ENCODE results near the gene OR1F1.
"Not testable (repeated sequence)": the region's sequence is repeated elsewhere in the genome, so short reads cannot be mapped to it uniquely, and the experiment has no call there.

OR1F1 gene

DNA sequence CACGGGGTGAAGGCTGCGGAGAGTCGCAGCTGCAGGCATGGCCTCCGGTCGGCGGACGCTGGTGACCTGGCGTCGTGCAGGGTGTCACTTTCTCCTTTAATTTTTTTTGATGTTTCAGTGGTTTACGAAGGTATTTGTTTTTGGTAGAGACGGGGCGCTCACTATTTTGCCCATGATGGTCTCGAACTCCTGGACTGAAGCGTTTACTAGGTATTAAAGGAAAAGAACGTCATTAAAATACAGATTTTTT lies 36.1 kb upstream of the OR1F1 start:
- DNase-seq: no peak

DNA sequence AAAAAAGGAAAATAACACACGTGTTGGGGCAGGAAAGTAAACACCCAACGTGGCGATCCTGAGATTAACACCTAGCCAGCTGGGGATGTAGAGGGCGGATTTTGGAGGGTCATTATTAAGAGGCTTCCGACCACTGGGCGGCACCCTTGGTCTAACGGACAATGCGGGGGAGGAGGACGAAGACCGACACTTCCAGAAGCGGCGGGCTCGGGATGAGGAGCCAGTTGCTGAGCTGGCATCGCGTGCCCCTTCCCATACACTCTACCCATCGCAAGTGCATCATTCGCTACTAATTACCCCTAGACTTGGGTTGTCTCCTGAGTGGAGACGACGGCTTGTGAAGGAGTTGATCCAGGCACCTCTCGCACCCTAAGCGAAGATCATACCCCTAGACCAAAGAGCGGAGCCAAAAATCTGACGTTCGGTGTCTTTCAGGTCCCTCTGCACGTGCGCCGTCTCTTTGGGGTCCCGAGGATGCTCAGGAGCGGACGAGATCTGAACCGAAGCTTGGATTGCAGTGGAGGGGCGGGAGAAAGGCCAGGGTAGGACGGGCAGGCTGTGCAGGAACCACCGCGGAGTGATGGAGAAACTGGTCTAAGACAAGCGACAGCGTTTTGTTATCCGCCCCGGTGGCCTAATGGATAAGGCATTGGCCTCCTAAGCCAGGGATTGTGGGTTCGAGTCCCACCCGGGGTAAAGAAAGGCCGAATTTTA lies 35.6 kb upstream of the OR1F1 start:
- DNase-seq: peak; percentile 84

DNA sequence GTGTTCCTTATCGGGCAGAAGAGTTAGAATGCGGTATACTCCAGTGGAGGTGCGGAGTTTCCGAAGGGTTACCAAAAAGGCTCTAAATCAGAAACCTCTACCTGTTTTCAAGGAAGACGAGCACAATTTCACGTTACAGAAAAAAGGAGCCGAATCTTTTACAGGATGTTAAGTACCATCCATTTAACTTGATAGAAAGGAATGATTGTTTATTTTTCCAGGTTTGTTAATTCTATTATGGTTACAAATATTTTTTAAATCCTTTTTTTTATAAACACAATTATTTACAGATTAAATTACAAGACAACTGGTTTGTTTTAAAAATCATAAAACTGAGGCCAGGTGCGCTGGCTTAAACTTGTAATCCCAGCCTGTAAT lies 35.0 kb upstream of the OR1F1 start:
- no peak for DNase-seq

DNA sequence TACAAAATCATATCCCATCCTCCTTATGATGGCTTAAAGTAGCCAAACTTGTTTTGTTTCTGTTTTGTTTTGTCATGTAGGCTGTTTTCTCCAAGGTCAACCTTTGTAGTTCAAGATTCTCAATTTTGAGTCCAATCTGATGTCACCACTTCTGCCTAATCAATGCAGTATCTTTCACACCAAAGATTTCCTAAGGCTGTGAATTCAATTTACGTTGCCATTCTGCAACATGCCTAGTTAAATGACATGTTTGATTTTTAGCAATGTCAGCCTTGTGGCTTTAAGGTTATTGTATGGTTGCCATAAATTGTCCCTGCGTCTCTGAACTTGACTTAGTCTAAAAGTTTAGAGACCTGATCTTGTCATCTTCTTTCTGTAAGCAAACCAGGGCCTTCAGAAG lies 32.8 kb upstream of the OR1F1 start:
- no peak for DNase-seq

DNA sequence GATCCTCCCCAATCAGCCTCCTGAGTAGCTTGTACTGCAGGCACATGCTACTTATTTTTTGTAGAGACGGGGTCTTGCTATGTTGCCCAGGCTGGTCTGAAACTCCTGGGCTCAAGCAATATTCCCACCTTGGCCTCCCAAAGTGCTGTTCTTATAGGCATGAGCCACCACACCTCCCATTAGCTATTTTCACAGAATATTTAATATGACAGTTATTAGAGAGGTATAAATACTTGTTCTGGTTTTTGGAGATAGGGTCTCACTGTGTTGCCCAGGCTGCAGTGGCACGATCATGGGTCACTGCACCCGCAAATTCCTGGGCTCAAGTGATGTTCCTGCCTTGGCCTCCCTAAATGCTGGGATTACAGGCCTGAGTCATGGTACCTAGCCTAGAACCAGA lies 32.0 kb upstream of the OR1F1 start:
- no peak for DNase-seq

DNA sequence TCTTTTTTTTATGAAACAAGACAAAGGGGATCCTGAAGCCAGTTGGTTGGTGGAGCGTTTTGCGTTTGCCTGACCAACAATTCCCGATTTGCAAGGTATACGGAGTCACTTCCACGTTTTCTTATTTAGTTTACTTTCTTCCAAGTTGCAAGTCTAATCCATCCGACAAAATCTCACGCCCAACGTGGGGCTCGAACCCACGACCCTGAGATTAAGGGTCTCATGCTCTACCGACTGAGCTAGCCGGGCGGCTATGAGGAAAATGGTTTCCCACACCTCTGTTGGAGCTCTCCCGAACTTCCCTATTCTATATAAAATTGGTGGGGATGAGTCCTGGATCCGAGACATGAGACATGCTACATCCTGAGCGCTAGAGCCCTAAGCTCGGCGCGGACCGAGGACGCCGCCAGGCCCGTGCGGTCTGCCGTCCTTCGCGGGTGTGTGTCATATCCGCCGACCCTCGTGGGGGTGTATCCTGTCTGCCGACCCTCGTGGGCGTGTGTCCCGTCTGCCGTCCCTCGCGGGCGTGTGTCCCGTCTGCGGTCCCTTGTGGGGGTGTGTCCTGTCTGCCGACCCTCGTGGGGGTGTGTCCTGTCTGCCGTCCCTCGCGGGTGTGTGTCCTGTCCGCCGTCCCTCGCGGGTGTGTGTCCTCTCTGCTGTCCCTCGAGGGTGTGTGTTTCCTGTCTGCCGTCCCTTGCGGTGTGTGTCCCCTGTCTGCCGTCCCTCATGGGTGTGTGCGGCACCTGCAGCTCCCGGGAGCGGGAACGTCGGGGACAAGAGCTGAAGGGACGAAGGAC lies 30.6 kb upstream of the OR1F1 start:
- DNase-seq: peak; percentile 55

DNA sequence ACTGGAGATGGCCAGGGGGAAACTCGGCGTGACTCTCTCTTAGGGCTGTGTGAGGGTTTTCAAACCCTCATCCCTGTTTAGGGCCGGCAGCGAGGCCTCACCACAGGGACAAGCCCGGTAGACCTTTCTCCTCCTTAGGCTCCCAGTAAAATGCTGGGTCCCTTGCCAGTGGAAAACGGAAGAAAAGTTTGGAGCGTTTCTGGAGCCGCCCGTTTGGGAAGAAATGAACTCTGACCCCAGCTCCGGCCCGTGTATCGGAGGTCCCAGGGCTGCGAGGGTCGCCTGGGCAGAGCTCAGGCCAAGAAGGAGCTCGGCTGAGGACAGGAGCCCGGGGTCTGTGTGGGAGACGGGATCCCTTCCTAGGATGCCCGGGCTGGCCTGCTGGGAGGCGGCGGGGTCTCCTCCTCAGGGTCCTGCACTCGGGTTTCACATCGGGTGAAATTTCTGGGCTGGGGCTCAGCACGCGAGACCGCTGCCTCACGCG lies 29.9 kb upstream of the OR1F1 start:
- DNase-seq: no peak

DNA sequence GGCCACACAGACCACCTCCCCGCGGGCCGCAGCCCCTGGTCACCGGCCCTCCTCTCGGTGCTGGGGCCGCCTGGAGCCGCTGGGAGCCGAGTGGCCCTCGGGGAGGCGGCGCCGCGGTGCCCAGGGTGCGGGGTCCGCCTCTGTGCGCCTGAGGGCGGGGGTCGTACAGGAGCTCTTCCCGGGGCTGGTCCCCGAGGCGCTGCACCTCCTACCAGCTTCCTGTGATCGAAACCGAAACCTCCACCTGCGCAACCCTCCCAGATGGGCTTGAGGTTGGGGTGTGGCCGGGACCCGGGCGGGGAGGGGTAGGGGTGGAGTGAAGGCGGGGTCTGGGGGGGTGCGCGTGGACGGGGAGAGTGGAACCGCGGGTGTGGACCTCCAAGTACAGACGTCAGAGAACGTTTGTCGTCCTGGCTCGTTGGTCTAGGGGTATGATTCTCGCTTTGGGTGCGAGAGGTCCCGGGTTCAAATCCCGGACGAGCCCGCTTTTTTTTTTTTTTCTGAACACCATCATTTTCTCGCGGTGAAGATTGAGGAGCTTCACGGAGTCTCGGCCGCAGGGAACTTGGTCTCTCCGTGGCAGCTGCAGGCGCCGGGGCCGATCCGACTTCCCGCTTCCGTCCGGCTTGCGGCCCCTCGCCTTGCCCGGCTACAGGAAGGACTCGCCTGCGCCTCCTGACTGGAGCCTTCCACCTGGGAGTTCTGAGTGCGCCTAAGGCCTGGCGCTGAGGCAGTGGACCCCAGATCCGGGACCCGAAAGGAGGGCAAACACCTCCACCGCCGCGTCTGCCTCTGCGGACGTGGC lies 29.3 kb upstream of the OR1F1 start:
- DNase-seq: peak; percentile 77

DNA sequence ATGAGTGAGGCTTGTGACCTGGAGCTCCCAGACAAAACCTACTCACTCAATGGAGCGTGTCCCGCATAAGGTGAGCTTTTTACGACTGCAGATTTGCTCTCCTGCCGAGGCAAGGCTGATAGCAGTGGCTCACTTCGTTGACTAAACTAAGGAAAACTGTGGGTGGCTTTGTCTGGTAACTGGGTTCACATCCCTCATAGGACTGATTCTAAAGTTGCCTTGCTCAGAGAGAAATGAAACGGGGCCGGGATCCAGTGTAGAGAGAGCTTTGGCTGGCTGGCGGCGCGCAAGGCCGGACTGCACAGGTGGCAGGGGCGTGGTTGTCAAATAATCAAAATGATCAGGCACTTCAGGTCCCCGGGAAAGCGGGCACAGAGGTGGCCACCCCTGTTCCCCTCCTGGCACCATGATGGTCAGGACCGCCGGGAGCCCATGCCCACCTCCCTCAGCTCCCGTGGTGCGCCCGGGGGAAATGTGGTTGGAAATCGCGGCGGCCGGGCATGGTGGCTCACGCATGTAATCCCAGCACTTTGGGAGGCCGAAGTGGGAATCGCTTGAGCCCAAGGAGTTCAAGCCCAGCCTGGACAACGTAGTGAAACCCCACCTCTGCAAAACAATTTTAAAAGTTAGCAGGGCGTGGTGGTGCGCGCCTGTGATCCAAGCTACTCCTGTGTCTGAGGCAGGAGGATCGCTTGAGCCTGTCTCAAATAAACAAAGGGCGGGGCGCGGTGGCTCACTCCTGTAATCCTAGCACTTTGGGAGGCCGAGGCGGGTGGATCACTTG lies 26.6 kb upstream of the OR1F1 start:
- no peak for DNase-seq

DNA sequence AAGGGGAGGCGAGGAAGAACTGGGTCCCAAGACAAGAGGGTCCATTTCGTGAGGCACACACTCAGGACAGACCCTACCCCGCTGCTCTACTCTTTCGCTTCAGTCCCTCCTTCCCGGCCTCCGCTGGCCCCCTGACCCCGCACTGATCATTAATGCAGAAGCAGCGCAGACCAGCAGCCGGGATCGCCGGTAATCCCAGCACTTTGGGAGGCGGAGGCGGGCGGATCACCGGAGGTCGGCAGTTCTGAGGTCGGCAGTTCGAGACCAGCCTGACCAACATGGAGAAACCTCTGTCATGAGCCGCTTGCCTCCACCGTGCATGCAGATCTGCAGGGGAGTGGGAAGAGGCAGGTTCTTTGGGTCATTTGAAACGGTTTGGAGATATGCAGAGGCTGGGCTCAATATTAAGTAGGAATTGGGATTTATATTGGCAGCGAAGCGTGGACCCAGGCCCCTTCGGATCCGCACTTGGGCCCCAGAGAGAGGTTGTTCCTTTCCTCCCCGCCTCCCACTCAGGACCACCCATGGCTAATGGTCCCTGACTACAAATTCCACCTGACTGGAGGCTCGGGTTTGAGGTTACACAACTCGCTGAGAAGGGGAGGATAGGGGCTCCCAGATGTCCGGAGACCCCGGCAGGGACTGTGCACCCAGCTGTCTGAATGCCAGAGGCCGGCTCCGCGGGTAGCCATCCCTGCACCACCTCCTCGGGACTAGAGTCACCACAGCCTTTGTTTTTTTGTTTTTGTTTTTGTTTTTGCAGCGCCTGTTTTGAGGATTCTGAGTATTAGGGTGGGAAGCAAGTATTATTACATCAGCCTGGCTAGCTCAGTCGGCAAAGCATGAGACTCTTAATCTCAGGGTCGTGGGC lies 23.6 kb upstream of the OR1F1 start:
- DNase-seq: no peak

DNA sequence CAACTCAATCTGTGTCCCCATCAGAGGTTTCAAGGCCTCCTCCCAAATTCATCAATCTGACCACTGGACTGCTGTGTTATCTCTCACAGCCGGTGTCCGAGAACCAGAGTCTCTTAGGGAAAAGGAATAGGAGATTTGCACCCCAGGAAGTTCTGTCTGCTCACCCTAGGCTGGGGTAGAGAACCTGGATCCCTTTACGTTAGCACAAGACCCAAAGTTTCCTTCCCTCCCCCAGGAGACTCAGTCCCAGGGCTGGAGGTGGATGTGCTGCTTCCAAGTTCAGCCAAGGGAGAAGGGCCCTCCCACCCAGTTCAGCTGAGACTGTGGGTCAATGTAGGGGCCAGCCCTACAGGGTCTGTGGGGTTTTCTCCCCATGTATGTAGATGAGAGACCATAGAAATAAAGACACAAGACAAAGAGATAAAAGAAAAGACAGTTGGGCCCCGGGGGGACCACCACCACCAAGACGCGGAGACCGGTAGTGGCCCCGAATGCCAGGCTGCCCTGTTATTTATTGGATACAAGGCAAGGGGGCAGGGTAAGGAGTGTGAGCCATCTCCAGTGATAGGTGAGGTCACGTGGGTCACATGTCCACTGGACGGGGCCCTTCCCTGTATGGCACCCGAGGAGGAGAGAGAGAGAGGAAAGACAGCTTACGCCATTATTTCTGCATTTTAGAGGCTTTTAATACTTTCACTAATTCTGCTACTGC lies 22.7 kb upstream of the OR1F1 start:
- DNase-seq: no peak

DNA sequence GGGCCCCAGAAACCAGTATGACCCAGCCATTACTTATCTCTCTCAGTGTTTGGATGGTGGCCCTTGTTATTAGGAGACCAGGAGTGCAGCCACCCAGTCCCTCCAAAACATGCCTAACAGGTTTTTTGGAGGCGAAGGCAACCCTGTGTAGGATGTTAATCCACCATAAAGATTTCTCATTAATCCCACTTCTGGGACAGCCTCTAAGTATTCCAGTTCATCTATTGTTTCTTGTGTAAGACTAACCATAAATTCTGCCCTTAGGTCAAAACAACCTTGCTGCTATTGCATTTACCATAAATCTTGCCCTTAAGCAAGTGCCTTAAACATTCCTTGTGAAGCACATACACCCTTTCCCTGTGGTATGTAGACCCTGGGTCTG lies 21.5 kb upstream of the OR1F1 start:
- no peak for DNase-seq

DNA sequence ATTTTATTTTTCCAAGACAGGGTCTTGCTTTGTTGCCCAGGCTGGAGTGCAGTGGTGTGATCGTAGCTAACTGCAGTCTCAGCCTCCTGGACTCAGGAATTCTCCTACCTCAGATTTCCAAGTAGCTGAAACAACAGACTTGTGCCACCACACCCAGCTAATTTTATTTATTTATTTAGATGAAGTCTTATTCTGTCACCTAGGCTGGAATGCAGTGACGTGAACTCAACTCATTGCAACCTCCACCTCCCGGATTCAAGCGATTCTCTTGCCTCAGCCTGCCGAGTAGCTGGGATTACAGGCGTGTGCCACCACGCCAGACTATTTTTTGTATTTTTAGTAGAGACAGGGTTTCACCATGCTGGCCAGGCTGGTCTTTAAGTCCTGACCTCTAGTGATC lies 19.3 kb upstream of the OR1F1 start:
- DNase-seq: not testable (repeated sequence)

DNA sequence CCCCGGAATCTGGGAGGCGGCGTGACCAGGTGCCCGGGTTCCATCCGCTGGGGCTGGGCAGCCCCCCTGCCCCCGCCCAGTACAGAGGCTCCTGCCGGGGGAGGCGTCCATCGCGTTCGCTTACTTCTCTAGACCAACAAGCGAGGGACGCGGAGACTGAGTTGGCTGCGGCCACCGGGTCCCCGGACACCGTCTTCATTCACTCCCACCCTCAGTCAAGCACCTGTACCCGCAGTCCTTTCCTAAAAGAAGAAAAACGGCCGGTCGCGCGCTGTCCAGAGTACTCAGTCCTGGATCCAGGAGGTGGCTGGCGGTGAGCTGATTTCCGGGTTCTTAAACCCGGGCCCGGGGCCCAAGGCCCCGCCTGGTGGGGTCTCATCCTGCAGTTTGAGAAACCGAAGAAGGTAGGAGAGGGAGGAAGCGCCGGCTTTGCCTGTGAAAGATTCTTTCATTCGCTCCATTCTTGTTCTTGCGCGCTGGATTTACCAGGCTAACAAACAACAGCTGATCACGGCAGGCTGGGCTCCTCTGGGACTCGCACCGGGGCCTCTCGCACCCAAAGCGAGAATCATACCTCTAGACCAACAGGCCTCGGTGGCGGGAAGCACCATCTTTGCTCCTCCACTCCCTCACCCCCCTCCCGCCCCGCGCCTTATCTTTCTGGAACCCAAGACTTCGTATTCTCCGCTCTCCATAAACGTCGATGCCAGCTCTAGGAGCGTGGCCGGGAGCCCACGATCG lies 17.4 kb upstream of the OR1F1 start:
- no peak for DNase-seq

DNA sequence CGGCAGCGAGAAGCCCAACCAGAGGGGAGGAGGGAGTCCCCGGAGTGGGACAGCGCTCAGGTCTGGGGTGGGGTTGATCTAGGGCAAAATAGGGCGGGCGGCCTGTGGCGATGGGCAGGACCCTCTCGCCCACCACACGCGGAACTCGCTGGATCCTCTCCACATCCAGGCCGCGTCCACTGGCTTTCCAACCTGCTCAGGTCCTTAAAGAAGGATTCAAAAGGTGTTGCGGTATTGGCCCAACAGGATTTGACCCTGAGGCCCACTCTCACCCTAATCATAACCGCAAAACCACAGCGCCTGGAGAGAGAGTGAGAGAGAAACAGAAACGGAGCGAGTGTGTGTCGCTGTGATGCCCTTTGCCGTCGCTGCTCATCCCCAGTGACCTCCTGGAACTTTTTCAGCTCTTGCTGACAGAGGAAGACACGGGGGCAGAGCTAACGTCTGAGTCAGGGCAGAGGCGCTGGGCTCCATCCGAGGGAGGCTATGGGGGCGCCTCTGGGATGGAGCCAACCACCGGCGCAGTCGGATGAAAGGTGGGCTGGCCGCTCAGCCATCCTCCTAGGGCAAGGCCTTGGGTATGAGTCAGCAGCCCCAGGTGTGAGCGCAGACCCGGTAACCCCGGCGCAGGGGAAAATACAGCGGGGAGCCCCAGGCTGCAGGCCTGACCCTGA lies 16.7 kb upstream of the OR1F1 start:
- DNase-seq: peak; percentile 47

DNA sequence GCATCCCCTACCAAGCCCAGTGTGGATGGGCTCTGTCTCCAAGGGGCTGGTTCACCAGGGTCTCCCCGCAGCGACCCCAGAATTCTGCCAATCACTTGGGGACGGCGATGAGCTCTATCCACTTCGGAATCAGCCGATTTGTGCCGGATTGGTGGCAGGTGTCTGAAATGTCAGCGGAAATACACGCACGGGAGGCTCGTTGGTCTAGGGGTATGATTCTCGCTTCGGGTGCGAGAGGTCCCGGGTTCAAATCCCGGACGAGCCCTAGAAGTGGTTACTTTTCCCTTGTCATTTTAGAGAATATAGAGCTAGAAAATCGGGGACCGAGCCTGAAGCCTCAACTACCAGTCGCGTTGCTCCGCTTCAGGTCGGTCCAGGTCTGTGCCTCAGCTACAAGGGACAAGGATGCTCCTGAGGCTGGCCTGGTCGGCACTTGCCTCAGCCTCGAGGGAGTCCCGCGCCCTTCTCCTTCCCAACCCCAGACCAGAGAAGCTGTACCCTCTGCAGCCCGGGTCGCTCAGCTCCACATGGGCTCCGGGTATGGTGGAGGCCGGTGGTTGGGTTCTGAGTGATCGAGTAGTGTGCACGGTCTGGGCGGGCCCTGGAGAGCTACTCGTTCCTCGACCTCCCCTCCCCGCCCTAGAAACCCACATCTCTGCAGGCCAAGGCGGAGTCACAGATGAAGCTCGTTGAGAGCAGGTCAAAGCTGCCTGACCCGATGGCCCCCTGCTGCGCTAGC lies 16.0 kb upstream of the OR1F1 start:
- peak; percentile 52 for DNase-seq

DNA sequence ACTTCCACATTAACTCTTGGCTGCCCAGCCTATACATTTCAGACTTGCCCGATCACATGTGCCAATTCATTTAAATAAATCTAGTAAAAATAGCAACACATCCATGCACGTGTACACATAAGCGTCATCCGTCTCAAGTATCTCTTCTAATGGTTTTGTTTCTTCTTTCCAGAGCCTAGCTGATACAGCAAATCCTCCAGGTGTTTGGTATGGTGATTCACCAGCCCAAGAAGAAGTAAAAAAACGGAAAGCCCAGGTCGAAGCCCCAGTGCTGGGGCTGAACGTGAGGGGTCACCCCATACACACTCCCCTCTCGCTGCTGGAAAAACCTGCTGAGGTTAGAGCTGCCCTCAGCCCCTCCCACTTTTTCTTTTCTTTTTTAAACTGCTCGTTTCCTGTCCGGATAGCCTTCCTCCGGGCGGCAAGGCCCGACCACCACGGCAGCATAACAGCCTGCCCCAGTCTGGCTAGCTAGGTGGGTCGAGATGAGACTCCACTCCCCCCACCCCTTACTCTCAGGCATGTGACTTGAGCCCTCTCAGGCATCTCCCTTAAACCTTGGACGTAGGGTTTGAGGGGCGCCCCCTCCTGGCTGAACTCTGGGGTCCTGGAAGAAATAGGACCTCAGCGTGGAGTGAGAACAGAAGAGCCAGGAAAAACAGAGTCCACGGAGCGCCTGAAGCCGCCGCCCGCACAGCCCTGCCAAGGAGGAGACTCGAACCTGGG lies 13.9 kb upstream of the OR1F1 start:
- no peak for DNase-seq

DNA sequence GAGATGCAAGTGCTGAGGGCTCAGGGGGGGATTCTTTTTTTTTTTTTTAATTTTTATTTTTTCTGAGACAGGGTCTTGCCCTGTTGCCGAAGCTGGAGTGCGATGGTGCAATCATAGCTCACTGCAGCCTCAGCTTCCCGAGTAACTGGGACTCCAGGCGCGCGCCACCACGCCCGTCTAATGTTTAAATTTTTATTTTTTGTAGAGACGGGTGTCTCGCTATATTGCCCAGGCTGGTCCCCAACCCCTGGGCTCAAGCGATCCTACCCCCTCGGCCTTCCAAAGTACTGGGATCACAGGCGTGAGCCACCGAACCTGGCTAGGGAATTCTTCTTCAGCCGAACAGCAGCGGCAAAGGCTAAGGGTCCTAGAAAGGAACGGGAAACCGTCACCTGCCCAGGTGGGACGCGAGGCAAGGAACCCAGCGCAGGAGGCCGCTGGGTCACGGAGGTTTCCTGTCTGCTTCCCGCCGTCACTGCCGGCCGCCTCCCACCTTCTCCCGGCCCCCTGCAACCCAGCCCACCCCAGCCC lies 13.3 kb upstream of the OR1F1 start:
- no peak for DNase-seq

All from stimulated activated CD4-positive, alpha-beta T cell treated with anti-CD3 and anti-CD28 coated beads, Interleukin-12 subunit alpha, Interleukin-12 subunit beta, amount 100 ng/mL, for 4 hours (primary cell).